Dedifferentiated amniotic fluid mesenchymal stem cell (primary cell): Measurements from ENCODE around the gene ADAMTS14.

ENCODE experiments used
- DNase-seq: peaks from one replicate; pipeline ENCODE4 v3.0.0-alpha.2; 2016; ENCODE audit errors: extremely low spot score

ADAMTS14 gene

DNA sequence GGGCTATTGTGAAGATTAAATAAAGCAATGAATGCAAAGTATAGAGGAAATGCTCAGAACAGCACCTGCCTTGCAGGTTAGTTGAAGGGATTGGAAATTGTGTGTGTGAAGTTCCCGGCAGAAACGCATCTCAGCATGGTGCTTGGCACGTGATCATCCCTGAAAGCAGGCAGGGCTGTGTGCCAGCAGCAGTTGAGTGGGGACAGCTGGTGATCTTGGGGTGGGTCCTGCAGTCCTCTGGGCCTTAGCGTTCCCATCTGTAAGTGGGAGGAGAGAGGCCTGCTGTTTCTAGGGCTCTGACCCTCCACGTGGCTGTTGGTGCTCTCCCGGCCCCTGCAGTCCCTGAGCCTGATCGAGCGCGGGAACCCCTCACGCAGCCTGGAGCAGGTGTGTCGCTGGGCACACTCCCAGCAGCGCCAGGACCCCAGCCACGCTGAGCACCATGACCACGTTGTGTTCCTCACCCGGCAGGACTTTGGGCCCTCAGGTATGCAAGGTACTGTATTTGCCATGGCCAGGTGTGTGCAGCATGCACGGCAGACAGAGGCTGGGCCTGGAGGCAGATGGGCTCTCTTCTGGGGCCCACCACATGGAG lies 57.6 kb downstream of the ADAMTS14 start:
- DNase-seq = no peak

DNA sequence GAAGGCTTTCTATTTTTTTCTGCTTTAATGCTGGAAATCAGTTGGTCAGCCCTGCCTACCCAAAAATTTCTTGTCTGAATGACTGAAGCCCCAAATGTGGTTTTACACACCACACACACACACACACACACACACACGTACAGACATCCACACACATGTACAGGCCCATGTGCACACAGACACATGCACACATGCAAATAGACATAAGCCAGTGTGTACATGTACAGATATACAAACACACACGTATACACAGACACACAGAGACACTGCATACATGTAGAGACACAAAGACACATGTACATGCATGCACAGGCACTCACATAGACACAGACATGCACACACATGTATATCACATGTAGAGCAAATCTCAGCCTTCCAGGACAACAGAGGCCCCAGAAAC lies 58.6 kb downstream of the ADAMTS14 start:
- no peak for DNase-seq

DNA sequence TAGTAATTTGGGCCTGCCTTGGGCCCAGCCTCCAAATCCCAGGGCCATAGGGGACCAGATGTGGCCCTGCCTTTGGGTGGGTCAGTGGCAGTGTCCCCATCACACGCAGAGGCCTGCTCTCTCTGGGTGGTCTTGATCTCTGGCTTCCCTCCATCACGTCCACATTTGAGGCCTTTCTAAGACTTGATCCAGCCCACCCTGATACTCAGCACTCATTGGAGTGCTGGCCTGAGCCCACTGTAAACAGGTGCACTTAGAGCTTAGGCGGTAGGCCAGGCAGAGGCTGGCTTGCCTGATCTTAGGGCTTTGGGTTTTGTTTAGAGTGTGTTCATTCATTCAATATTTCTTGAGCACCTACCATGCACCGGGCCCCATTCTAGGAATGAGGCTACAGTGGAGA lies 60.3 kb downstream of the ADAMTS14 start:
- DNase-seq = no peak

- no peak for DNase-seq
Measured at GRCh38 chr10:70733051-70733450, 60.7 kb downstream of the ADAMTS14 start.

- DNase-seq = no peak
Measured at GRCh38 chr10:70735161-70735560, 62.9 kb downstream of the ADAMTS14 start.

DNA sequence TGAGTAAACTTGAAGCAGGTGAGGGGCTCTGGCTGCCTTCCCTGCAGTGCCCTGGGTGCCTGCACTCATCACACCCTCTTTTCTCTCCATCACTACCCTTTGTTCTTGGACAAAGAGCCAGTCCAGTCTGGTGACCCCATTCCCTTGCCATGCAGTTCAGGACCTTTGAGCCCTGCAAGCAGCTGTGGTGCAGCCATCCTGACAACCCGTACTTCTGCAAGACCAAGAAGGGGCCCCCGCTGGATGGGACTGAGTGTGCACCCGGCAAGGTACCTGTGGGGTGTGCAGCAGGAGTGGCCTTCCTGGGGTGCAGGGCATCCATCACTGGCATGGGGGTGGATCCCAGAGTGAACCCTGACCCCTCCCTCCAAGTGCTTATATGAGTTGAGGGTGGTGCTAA lies 64.2 kb downstream of the ADAMTS14 start:
- DNase-seq = no peak

DNA sequence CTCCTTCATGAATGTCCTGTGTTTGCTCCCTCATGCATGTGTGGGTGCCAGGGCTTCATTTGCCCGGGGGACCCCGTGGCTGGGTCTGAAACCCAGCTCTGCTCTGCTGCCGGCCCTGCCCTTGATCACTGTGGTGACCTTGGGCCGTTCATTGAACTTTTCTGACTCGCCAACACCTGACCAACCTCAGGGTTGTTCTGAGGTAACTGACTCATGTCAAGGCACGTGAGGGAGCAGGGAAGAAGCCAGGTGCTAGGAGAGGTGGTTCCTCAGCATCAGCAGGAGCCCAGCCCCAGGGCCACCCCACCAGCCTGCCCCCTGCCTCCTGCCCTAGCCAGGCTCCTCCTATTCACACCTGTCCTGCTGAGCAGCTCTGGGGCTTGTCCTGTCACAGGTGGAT lies 64.9 kb downstream of the ADAMTS14 start:
- DNase-seq = no peak

DNA sequence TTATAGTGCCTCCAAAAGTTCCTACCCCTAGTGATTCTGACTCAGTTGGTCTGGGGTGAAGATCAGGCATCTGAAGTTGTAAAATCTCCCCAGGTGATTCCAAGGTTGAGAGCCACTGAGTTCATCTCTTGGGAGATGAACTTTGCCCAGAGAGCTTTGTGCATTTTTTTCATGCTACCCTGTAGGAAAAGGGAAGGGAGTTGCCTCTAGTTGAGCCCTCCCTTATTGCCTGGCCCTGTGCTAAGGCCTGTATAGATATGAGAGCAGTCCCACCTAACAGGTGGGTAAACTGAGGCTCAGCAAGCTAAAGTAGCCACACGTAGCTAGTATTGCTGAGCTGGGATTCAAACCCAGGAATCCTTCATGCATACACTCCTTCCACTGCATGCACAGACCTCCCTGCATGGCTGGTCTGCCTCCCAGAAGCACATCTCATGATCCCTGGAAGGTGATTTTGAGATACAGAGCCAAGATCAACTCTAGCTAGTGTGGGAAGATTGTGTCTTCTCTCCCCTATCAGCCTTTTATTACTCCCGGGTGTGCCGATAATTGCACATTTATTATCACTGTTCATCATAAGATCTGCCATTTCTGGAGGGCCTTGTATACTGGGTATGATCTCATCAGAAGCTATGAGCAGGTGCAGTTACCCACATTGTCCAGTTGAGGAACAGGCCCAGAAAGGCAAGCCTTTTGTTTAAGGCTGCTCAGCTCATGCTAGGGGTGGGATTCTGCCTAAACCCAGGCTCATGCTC lies 65.9 kb downstream of the ADAMTS14 start:
- DNase-seq = no peak

DNA sequence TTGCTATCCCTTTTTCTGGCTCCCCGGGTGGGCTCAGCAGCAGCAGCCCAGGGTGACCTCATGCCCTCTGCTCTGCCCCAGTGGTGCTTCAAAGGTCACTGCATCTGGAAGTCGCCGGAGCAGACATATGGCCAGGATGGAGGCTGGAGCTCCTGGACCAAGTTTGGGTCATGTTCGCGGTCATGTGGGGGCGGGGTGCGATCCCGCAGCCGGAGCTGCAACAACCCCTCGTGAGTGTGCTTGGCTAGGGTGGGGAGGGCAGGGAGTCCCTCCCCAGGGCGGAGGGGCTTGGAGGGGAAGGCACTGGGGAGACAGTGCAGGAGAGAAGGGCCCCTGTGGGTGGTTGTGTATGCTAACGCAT lies 66.4 kb downstream of the ADAMTS14 start:
- DNase-seq = no peak

- no peak for DNase-seq
Measured at GRCh38 chr10:70740406-70741288, 68.3 kb downstream of the ADAMTS14 start.

- peak; percentile 56 for DNase-seq
Measured at GRCh38 chr10:70742537-70743429, 70.5 kb downstream of the ADAMTS14 start.

DNA sequence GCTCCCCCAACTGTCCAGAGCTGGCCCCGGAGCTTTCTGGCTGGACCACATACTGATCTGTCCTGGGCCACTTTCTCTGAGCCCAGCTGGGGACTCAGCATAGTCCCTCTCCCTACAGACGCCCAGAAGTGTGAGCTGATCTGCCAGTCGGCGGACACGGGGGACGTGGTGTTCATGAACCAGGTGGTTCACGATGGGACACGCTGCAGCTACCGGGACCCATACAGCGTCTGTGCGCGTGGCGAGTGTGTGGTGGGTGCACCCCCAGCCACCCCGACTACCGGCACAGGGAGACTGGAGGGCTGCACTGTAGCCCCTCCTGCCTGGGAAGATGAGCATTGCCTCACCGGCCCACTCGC lies 71.1 kb downstream of the ADAMTS14 start:
- no peak for DNase-seq

GRCh38 chr10:70743879-70744278 lies 71.6 kb downstream of the ADAMTS14 start:
- no peak for DNase-seq

GRCh38 chr10:70744617-70745143 lies 72.4 kb downstream of the ADAMTS14 start:
- no peak for DNase-seq

GRCh38 chr10:70745555-70745954 lies 73.2 kb downstream of the ADAMTS14 start:
- DNase-seq = no peak

DNA sequence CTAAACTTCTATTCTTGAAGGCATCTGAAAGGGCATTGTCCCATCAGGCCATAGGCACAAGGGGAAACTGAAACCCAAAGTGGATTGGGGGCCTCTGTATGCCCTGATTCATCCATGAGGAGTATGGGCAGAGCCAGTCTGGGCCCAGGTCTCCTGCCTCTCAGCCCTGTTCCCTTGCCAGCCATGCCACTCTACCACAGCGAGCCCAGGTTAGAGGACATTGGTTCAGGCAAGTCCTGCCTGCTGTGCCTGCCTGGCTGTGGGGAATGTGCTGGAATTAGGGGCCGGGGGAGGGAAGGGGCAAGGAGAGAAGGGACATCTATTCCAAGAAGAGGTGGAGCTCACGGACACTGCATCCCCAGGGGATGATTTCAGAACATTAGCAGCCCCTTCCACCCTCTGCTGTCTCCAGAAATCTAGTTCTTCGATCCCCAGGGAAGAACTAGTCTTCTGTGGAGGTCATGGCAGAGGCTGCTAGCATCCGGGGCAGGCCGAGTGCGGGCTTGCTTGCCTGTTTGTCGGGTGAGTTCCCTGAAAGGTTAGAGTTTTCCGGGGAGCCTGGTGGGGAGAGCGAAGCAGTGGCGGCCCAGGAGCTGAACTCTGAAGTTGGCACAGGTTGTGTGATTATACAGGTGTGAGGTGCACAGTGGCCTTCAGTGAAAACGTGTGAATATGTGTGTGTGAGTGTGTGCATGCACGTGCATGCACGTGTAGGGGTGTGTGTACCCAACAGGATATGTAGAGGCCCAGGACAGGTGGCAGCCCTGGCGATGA lies 75.1 kb downstream of the ADAMTS14 start:
- DNase-seq = no peak

GRCh38 chr10:70748305-70748704 lies 76.0 kb downstream of the ADAMTS14 start:
- DNase-seq = no peak

- DNase-seq = no peak
Measured at GRCh38 chr10:70748801-70749573, 76.7 kb downstream of the ADAMTS14 start.

DNA sequence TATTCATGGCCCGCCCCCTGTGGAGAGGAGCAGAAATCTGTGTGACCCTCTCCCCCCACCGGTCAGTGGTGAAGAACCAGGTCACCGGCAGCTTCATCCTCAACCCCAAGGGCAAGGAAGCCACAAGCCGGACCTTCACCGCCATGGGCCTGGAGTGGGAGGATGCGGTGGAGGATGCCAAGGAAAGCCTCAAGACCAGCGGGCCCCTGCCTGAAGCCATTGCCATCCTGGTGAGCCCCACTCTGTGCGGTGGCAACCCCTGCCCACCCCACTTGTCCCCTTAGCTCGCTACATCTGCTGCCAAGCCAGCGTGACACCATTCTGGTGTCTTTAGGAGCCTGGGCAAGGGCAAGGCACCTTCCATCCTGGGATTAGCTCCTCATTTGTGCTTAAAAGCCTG lies 77.5 kb downstream of the ADAMTS14 start:
- no peak for DNase-seq

- DNase-seq = no peak
Measured at GRCh38 chr10:70750156-70750703, 77.9 kb downstream of the ADAMTS14 start.
